ENCODE data around the gene MAPK10.

Gene MAPK10

GRCh38 chr4:86118711-86119110, 241.1 kb downstream of the MAPK10 start:
- Mint-ChIP-seq H3K4me3 (no peak overlapping the region), H3K27ac (peak overlapping the region; percentile 9), H3K9me3 (peaks cover 2% of the 10 kb centered on the region), H3K4me1 (no peaks in the 10 kb centered on the region), H3K27me3 (ENCODE audit: low read depth, poor library complexity) (no peaks in the 10 kb centered on the region), H3K36me3 (ENCODE audit: low read depth) (no peaks in the 10 kb centered on the region)
- DNase-seq = no peak
- TF ChIP-seq CTCF (IDR thresholded peaks at IDR 0.05) = no peak

GRCh38 chr4:86117705-86118302, 242.0 kb downstream of the MAPK10 start:
- no peak for TF ChIP-seq CTCF (IDR thresholded peaks at IDR 0.05)
- Mint-ChIP-seq H3K27me3 (ENCODE audit: low read depth, poor library complexity) (no peaks in the 10 kb centered on the region), H3K9me3 (peaks cover 11% of the 10 kb centered on the region), H3K36me3 (ENCODE audit: low read depth) (peaks cover 3% of the 10 kb centered on the region), H3K4me3 (no peak overlapping the region), H3K4me1 (no peaks in the 10 kb centered on the region), H3K27ac (no peak overlapping the region)
- DNase-seq = no peak

DNA sequence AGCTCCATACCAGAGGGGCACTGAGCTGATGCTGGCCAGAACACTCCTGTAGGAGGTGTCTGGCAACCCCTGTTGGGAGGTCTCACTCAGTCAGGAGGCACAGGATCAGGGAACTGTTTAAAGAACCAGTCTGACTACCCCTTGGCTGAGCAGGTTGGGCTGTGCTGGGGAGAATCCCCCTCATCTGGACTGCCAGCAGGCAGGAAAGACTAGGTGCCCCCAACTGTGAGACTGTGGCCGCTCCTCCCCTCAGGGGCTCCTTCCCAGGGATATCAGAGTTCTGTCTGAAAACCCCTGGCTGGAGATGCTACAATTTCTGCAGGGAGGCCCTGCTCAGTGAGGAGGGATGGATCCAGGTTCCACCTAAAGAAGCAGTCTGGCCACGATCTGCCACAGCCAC, 245.3 kb downstream of the MAPK10 start:
- Mint-ChIP-seq H3K4me3 (no peak overlapping the region), H3K27ac (no peak overlapping the region), H3K9me3 (peaks cover 41% of the 10 kb centered on the region), H3K4me1 (no peaks in the 10 kb centered on the region), H3K27me3 (ENCODE audit: low read depth, poor library complexity) (no peaks in the 10 kb centered on the region), H3K36me3 (ENCODE audit: low read depth) (peaks cover 20% of the 10 kb centered on the region)
- TF ChIP-seq CTCF (IDR thresholded peaks at IDR 0.05) = no peak
- DNase-seq = no peak

DNA sequence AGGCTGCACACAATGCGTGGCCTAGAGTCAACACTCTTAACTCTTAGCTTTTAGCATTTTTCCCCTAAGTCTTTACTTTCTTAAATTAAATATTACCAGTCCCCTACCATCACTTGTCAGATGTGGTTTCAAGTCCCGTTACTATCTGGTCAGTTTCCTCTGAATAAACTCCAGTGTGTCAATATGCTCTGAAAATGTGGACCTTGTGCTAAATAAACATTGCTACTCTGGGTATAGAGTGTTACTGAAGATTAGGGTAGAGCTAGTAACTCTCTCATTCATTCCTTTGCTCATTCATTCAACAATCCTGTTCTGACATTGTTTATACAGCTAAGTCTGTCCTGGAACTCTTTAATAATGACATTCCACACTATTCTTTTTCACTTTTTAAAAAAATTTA, 251.0 kb downstream of the MAPK10 start:
- Mint-ChIP-seq H3K36me3 (ENCODE audit: low read depth) (peaks cover 20% of the 10 kb centered on the region), H3K27me3 (ENCODE audit: low read depth, poor library complexity) (no peaks in the 10 kb centered on the region), H3K4me3 (no peak overlapping the region), H3K9me3 (peaks cover 41% of the 10 kb centered on the region), H3K27ac (no peak overlapping the region), H3K4me1 (no peaks in the 10 kb centered on the region)
- TF ChIP-seq CTCF (IDR thresholded peaks at IDR 0.05) = no peak
- no peak for DNase-seq

GRCh38 chr4:86108137-86108536, 251.7 kb downstream of the MAPK10 start:
- H3K27ac Mint-ChIP-seq = no peak overlapping the region
- H3K9me3 Mint-ChIP-seq = peaks cover 34% of the 10 kb centered on the region
- H3K27me3 Mint-ChIP-seq (ENCODE audit: low read depth, poor library complexity) = no peaks in the 10 kb centered on the region
- DNase-seq = no peak
- peaks cover 4% of the 10 kb centered on the region for H3K4me1 Mint-ChIP-seq
- H3K4me3 Mint-ChIP-seq = no peak overlapping the region
- H3K36me3 Mint-ChIP-seq (ENCODE audit: low read depth) = peaks cover 20% of the 10 kb centered on the region
- no peak for TF ChIP-seq CTCF (IDR thresholded peaks at IDR 0.05)

- peaks cover 23% of the 10 kb centered on the region for H3K9me3 Mint-ChIP-seq
- peaks cover 8% of the 10 kb centered on the region for H3K4me1 Mint-ChIP-seq
- TF ChIP-seq CTCF (IDR thresholded peaks at IDR 0.05) = no peak
- H3K4me3 Mint-ChIP-seq = no peak overlapping the region
- DNase-seq = no peak
- peaks cover 10% of the 10 kb centered on the region for H3K36me3 Mint-ChIP-seq (ENCODE audit: low read depth)
- no peaks in the 10 kb centered on the region for H3K27me3 Mint-ChIP-seq (ENCODE audit: low read depth, poor library complexity)
- no peak overlapping the region for H3K27ac Mint-ChIP-seq
Measured at GRCh38 chr4:86107112-86107511, 252.7 kb downstream of the MAPK10 start.
